Putamen (tissue), 1 donor: Measurements from ENCODE around the gene KDM4B.

Experiments
- DNase-seq: peaks from one replicate; pipeline ENCODE4 v3.0.0-alpha.2; 2016; ENCODE audit warnings: low spot score

KDM4B gene

DNA sequence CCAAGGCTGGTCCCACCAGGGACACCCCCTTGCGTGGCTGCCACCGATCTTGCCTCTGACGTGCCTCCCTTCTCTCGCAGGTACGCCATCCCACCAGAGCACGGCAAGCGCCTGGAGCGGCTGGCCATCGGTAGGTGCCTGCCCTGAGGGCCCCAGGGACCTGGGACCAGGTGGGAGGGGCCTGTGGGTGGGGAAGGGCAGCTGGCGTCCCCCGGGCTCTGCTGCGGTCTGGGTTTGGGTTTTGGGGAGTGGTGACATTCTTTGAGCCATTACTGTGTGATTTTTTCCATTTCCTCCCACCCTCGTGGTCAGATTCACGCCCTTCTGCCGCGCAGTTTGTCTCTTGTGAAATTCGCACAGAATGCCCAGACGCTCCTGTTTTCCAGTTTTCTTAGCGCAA is 102.0 kb downstream of the KDM4B start:
- no peak for DNase-seq

DNA sequence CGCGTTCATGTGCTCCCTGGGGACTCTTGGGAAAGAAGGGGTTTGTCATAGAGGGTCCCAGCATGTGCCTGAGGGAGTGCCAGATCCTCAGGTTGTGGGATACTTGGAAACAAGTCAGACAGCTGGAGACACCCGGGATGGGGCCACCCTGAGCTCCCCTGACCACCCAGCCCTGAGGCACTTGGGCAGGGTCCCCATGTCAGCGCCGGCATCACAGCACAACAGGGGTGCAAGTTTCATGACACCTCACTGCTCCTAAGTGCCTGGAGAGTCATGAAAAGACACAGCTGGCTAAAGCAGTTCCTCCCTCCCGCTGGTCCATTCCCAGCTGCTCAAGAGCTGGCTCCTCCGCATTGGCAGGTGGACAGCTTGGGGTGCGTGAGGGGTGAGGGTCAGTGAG is 102.7 kb downstream of the KDM4B start:
- no peak for DNase-seq

DNA sequence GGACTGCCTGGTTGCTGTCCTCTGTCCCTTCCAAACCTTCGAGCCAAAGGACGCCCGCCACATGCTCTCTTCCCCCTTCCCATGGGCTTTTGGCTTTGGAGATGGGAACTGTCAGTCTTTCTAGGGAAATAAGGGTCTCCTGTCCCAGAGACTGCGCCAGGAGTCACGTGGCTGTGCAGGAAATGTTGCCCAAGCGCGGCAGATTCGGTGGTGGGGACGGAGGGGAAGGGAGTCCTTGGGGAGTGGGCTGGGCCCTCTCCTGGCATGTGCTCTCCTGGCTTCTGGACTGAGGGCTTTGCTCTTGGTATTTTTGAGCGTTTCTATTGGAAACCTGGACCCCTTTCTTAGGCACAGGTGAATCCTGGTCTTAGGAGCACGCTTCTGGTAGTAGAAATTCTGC is 103.2 kb downstream of the KDM4B start:
- DNase-seq = no peak

DNA sequence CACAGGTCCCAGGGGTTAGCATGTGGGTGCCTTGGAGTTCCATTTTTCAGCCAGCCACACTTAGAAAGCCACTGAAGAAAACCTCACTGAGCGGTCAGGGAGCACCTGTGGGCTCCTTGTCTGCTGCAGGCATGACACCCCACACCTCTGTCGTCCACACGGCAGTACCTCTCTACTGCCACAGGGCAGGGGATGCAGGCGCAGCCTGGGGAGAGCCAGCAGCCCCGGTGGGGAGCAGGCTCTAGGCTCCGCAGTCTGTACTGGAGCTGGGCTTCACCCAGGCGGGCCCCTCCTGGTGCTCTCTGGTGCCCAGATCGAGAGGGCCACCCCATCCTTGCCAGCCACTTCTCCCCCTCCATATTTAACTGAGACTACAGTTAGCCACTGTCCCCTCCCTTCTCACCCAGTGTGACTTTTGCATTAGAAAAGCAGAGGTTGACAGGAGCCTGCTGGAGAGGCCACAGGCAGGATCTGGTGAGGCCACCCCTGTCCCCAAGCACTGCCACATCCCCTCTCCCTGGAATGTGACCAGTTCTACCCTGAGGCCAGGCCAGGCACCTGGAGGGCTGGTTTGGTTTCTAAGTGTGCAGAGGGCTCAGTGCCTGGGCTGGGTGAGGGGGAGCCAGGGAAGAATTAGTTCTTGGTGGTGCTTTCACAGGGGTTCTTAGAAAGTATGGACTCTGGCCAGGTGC is 104.4 kb downstream of the KDM4B start:
- DNase-seq = no peak

DNA sequence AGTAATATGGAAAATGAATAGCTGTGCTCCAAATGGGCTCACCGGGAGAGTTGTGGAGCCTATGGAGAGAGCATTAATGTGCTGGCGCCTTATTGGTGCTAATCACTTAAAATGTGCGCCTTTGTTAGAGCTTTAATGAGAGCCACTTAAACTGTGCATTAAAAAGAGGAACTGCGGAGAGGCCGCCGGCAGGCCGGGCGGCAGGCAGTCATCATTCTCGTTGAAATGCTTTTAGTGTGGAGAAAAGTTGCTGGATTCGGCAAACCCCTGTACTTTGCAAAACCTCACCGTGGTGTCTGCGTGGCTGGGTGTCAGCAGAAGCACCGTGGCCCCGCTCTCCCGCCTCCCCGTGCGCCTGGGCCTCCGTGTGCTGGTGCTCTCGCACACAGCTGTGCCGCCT is 105.5 kb downstream of the KDM4B start:
- DNase-seq = no peak

DNA sequence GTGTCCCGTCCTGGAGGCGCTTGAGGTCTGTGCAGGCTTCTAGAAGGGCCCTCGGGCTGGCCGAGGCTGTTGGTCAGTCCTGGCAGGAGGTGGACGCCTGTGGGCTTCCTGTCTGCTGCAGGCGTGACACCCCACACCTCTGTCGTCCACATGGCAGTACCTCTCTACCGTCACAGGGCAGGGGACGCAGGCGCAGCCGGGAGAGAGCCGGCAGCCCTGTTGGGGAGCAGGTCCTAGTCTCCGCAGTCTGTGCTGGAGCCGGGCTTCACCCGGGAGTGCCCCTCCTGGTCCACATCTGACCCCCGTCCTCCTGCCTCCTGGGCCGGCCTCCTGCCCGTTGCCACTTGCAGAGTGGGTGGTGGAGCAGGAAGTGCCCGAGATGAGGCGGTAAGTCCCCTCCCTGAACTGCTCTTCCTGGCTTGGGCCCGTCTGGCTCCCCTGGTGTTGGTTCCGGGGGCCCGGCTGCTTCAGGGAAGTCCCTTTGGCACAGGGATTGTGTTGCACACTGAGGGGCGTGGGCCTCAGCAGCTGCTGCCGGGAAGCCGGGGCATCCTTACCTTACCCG is 106.0 kb downstream of the KDM4B start:
- DNase-seq = no peak

DNA sequence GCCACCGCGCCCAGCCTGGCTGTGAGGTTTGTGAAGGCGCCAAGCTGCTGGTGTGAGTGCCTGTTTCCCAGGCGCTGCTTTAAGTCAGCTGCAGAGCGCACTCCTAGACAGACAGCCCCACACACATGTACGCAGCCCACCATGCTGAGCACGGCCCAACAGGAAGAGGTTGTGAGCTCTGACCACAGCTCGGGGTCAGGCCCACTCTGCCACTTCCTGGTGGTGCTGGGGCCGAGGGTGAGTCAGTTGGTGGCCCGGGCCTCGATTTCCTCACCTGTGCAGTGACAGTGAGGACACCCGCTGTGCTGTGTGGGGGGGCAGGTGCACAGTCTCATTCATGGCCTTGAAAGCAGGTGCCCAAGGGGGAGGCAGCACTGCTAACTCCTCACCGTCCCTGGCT is 106.7 kb downstream of the KDM4B start:
- no peak for DNase-seq

DNA sequence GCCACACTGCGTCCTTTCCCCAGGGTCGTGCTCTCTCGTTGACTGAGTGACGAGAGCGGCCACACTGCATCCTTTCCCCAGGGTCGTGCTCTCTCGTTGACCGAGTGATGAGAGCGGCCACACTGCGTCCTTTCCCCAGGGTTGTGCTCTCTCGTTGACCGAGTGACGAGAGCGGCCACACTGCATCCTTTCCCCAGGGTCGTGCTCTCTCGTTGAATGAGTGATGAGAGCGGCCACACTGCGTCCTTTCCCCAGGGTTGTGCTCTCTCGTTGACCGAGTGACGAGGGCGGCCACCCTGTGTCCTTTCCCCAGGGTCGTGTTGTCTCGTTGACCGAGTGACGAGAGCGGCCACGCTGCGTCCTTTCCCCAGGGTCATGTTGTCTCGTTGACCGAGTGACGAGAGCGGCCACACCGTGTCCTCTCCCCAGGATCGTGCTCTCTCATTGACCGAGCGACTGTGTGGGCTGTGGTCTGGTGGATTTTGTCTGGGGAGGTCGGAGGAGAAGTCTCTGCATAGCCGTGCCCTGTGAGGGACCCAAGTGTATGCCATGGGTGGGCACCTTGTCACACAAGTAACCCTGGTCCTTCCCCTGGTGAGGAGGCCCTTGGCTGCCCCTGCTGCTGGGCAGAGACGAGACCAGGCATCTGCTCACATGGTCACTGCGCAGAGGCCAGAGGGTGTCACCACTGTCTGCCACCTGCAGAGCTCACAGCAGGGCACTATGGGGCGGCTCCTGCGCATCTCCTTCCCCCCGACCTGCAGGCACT is 107.7 kb downstream of the KDM4B start:
- DNase-seq = no peak

DNA sequence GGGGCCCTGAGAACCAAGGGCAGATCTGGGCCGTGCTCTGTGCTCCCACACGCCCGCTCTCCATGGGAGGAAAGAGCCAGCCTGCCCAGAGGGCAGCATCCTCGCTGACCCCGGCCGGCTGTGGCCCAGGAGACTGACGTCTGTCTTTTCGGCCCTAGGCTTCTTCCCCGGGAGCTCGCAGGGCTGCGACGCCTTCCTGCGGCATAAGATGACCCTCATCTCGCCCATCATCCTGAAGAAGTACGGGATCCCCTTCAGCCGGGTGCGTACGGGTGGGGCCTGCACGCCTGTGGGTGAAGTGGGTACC is 108.2 kb downstream of the KDM4B start:
- DNase-seq = no peak

DNA sequence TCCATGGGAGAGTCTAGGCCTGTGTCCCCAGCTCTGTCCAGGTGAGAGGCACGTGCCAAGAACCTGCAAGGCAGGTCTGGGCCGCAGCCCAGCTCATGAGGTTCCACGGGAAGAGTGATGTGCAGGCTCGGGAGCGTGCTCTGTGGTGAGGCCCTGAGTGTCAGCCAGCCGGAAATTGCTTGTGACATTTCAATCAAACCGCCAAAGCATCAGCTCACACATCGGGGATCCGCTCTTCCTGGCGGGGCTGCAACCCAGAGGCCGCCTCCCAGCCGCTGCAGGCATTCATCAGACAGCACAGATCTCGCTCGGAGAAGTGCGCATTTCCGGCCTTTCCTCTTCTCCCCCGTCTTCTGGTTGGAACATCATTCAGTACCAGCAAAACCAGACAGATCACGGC is 109.3 kb downstream of the KDM4B start:
- DNase-seq = no peak

DNA sequence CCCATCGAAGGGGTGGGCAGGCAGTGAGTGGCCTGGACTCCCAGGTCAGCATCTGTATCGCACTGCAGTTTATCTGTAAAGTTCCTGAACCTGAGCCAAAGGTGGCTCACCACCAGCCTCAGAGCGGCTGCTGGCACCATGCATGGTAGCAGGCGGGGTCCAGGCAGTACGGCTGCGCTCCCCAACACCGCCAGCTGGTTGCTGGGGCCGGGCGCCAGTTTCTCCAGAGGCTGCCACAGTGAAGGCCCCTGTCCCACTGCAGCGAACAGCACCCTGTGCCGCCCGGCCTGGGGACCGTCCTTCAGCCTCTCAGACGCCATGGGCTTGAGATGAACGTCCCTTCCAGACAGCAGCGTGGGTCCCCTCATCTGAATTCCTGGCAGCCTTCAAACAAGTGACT is 109.8 kb downstream of the KDM4B start:
- DNase-seq = peak; percentile 50

DNA sequence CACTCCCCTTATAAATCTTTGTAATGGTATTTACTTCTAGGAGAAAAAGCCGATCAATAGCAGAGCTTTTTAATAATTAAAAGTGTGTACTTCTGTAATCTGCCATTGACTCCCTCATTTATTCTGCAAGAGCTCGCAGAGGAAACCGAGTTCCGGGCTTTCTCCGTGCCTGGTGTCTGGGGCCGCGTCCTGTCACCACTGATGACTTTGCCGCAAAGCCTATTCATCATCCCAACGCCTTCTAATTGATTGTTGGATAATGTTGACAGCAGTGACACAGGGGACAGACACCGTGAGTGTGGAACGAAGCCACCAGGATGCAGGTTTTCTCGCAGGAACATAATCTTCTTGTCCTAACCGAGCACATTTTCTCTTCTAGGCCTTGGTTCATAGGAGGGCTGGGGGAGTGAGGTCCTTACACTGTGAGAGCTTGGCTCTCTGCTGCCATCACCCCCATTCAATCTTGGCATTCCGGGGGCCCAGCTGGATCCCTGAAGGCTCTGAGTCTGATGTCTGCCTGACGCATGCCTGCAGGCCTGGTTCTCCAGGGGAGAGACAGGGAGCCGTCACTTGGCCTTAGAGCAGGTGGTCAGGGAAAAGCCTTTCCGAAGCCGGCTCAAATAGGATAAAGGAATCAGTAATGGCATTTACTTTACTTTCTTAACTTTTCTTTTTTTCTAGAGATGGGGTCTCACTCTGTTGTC is 110.3 kb downstream of the KDM4B start:
- DNase-seq = no peak

DNA sequence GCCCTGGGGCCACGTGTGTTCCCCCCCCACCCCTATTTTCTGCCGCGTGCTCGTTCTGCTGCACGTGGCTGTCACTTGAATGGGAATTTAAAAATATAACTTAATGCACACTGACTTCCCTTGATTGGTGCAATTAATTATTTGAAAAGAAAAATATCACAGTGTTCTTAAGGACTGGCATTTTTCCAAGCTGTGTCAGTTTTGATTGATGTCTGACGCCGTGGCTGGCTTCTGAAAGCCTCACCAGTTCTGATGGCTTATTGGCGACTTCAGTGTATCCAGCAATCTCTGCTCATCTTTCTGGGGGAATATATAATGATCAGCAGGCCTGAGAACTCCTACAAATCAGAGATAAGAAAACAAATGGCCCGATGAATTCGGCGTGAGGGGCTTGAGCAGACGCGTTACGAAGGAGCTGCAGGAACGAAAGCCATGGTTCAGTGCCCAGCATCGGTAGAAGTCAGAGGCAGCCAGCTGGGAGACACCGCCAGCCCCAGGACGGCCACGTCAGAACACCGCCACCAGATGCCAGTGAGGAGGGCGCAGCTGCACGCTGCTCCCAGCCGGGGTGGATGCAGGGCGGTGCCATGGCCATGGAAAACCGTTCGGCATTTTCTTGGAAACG is 111.2 kb downstream of the KDM4B start:
- no peak for DNase-seq

DNA sequence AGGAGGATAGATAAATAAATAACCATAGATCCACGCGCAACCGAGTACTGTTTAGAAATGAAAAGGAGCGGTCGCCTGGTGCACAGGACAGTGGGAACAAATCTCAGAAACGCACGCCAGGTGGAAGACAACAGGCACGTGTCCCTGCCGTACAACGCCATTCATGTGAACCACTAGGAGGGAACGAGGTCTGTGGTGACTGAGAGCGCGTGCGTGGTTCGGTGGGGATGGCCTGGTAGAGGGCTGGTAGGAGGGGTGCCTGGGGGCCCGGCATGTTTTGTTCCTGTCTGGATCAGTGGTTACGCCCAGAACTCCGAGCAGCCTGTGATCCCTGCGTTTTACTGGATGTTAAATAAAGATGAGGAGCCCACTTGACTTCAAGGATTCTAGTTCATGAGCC is 111.9 kb downstream of the KDM4B start:
- no peak for DNase-seq

DNA sequence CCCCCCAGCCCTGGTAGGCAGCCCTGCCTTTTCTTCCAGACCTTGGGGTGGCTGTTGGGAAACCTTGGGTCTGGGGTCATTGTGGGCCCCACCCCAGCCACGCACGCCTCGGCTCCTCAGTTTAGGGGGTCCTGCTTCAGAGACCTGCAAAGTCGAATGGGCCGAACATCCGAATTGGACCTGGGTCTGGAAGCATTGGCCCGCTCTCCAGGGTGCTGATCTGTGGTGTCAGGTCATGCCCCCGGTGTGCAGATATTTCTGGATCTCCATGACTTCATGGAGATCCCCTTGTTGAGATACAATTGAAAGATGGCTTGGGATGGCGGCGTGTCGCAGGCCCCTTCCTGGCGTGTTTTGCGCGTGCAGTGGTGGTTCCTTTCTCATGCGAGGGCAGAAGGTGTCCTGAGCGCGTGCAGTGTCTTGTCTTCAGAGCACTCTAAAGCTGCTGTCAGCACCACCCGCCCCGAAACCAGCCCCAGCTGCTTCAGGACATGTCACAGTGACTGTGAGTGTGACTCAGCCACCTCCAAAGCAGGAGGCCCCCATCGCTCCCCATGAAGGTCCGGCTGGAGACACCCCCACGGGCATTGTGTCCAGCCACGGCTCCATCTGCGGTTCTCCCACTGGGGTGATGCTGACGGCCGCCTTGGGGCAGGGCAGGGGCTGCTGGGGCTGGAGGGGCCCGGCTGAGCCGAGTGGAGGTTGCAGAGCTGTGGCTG is 112.7 kb downstream of the KDM4B start:
- DNase-seq = no peak

DNA sequence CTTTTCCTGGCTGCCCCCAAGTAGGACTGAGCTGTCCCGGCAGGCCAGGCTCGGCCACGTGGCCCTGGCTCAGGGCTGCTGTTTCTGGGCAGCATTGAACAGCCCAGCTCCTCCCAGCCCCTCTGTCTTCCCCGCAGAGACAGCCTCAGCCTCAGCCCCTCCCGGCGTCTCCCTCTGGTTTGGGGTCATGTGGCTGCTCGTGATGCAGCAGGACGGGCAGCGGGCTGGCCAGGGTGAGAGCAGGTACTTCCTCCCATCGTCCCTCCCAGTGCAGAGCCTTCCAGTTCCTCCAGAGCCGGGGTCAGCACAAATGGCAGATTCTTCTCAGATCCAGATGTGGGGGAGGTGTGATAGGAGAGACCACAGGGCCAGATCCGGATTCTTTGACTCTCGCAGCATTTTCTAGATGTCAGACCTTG is 114.6 kb downstream of the KDM4B start:
- no peak for DNase-seq

DNA sequence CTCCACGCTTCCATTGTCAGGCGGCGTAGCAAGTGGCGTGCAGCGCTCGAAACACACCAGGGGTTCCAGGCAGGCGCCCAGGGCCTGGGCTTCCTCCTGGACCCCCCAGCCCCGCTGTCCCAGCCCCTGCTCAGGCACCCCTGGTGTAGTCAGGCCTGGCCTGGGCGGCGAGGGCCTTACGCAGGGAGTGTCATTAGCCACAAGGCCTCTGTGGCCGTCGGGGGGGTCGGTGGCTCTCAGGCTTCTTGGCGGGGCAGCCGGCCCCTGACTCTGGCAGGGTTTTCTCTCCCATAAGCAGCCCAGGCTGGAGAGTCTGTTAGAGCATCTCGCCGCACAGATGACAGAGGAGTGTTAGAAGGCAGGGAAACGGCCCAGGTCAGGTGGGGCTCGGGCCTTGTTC is 116.7 kb downstream of the KDM4B start:
- DNase-seq = no peak

DNA sequence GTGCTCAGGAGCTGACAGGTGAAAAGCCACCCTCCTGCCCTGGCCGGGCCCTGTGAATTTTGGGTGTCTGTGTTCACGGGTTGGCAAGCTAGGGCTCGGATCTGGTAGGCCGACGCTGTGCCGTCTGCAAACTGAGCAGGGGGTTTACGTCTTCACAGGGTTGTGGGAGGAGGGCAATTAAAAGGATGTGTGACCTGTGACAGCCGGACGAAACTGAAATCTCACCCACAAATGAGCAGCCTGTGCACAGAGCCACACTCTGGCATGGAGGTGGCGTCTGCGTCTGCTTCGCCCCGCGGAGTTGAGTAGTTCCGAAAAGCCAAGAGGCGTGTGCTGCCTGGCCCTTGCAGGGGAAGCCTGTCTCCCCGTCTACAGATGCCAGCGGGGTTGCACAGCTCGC is 117.3 kb downstream of the KDM4B start:
- DNase-seq = no peak

DNA sequence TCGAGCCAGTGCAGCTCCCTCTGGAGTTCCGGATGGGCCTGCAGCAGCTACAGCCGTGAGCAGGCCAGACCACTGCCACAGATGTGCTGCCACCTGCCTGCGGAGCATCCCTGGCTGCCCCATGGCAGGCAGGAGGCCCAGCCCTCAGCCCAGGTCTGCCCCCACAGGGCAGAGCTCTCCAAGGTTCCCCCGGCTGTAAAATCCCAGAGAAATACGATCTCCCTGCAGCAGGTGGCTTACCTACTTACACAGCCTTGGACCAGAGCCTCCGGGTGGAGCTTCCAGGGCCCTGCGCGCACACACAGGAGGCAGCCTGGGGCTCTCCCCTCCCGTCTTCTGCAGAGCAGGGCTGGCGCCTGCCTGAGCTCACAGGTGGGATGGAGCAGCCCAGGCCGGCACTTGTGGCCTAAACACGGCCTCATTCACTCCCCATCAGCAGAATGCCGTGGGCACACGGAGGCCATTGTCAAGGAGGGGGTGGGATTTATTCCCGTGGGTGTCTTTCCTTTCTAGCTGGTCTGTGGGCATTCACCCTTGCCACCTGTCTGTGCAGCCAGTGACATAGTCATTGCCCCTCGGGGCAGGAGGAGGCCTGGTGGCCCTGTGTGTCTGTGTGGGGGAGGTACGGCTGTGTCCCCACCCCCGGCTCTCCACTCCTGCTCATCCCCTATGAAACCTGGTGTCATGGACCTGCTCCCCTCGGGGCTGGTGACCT is 118.0 kb downstream of the KDM4B start:
- no peak for DNase-seq

DNA sequence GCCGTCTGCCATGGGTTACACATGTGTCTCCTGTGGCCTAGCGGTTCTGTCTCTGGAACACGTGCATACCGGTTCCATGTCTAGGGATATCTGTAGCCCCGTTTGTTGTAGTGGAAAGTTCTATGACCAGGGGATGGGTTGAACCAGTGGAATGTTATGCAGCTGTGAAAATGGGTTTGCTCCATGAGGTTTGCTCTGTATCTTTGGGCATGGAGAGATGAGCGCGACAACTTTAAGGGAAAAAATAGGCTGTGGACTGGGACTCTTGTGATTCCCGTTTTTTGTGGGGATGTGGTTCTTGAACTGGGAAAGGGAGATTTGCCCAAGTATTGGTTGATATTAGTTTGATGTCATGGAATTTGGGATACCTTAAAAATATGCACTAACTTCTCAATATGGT is 120.4 kb downstream of the KDM4B start:
- DNase-seq = no peak

DNA sequence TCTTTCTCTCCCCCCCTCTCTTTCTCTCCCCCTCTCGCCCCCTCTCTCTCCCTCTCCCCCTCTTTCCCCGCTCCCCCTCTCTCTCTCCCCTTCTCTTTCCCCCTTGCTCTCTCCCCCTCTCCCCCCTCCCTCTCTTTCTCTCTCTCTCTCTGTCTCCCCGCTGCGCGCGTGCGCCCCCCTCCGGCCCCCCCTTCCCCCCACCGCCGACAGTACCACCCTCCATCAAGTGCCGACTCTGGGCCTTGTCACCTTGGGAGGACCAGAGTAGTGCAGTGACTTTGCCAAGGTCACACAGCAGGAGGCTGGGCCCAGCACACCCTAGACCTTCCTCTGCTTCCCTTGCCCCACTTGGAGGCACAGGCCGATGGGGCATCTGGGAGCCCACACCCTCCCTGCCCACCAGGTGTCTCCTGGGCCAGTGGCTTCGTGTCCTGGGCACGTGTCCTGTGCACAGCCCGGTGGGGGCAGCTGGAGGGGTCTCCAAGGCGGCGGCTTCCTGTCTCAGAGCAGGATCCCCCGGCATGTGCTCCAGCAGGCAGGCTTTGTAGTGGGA is 121.6 kb downstream of the KDM4B start:
- DNase-seq = no peak
